Vagina (tissue), 2 donors: ENCODE results near the gene RPUSD1. TPM values are rescaled to one million over a fixed set of nuclear protein-coding genes. Genes with fewer than 3 reads are reported as not detected.

Source experiments
- DNase-seq, 2 donors: peaks; one replicate each; pipeline ENCODE4 v3.0.0-alpha.2; 2017; ENCODE audit errors: extremely low spot score in 2 of 2
- H3K27ac ChIP-seq: fragments of 200-600 bp; sonication (generic); one replicate; pipeline ENCODE4 v1.5.1; 2019
- H3K27me3 ChIP-seq: fragments of 200-600 bp; sonication (generic); one replicate; pipeline ENCODE4 v1.5.1; 2019
- H3K36me3 ChIP-seq, 2 donors: fragments of 200-600 bp; sonication (generic); one replicate each; pipeline ENCODE4 v1.5.1; 2017 to 2019
- H3K4me1 ChIP-seq: fragments of 200-600 bp; sonication (generic); one replicate; pipeline ENCODE4 v1.5.1; 2019
- H3K4me3 ChIP-seq, 2 donors: fragments of 200-600 bp; sonication (generic); 1 replicate in 1 of 2; 2 replicates in 1 of 2; pipeline ENCODE4 v1.5.1; 2016 to 2019
- H3K9me3 ChIP-seq: fragments of 200-600 bp; sonication (generic); one replicate; pipeline ENCODE4 v1.5.1; 2019
- CTCF ChIP-seq, 3 experiments: fragments of 450-650 bp in 2 of 3; fragments of 200-600 bp in 1 of 3; sonication (generic) in 1 of 3; IDR thresholded peaks; one replicate each; pipeline ENCODE4 v1.5.1; 2017 to 2019; ENCODE audit warnings: antibody characterized with exemption in 3 of 3, mild to moderate bottlenecking in 2 of 3, moderate library complexity in 2 of 3
- POLR2A ChIP-seq, 2 donors: fragments of 450-650 bp; IDR thresholded peaks; one replicate each; pipeline ENCODE4 v1.6.1; 2017; ENCODE audit warnings: antibody characterized with exemption in 2 of 2, mild to moderate bottlenecking in 2 of 2, moderate library complexity in 2 of 2
- POLR2AphosphoS5 ChIP-seq, 2 donors: sonication (generic); formaldehyde crosslinking; IDR thresholded peaks; one replicate each; pipeline ENCODE4 v1.9.0; 2017; ENCODE audit warnings: antibody characterized with exemption in 2 of 2, mild to moderate bottlenecking in 2 of 2, low read depth in 1 of 2; ENCODE audit not compliant: insufficient read depth in 1 of 2
- intact Hi-C: fragments of 100-400 bp; cut with DNase I; formaldehyde crosslinking; loops from one replicate; pipeline ENCODE4 v1.15.1; 2023
- total RNA-seq: library from RNA; depleted of rRNA; stranded (reverse); fragments of >200 nt; gene quantifications from one replicate; pipeline ENCODE4 v1.2.3, GENCODE V29; 2016

The RPUSD1 gene
- total RNA-seq, 1 donor from 2014 or later, result 17.2 TPM

GRCh38 chr16:818592-818991 is 30.4 kb upstream of the RPUSD1 start:
- peaks cover 8% of the 10 kb centered on the region for H3K27me3 ChIP-seq
- peaks cover 5% of the 10 kb centered on the region for H3K4me1 ChIP-seq
- no peak overlapping the region for H3K4me3 ChIP-seq
- H3K27ac ChIP-seq, result no peak overlapping the region
- no peak for TF ChIP-seq POLR2AphosphoS5 (IDR thresholded peaks at IDR 0.05; ENCODE audit: insufficient read depth in 1 of 2, low read depth in 1 of 2)
- TF ChIP-seq POLR2A (IDR thresholded peaks at IDR 0.05), result no peak
- no peak for TF ChIP-seq CTCF (IDR thresholded peaks at IDR 0.05)
- no peak for DNase-seq
- H3K36me3 ChIP-seq, result no peaks in the 10 kb centered on the region
- intact Hi-C loops, result no loop called here
- no peaks in the 10 kb centered on the region for H3K9me3 ChIP-seq

DNA sequence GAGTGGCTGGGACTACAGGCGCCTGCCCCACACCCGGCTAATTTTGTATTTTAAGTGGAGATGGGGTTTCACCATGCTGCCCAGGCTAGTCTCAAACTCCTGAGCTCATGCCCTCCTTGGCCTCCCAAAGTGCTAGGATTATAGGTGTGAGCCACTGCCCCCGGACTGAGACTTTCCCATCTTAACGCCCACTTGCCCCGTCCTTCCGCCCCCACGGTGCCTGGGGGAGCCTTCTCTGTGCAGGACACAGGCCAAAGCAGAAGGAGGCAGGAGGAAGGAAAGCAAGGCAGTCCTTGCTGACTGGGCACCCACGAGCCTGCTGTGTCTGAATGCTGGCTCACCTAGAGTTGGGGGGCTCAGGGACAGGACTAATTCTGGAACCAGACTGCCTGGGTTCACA is 30.0 kb upstream of the RPUSD1 start:
- H3K27me3 ChIP-seq, result peaks cover 8% of the 10 kb centered on the region
- H3K36me3 ChIP-seq, result no peaks in the 10 kb centered on the region
- H3K27ac ChIP-seq, result no peak overlapping the region
- H3K9me3 ChIP-seq, result no peaks in the 10 kb centered on the region
- peaks cover 5% of the 10 kb centered on the region for H3K4me1 ChIP-seq
- intact Hi-C loops, result no loop called here
- no peak overlapping the region for H3K4me3 ChIP-seq
- TF ChIP-seq POLR2AphosphoS5 (IDR thresholded peaks at IDR 0.05; ENCODE audit: insufficient read depth in 1 of 2, low read depth in 1 of 2), result no peak
- no peak for TF ChIP-seq POLR2A (IDR thresholded peaks at IDR 0.05)
- no peak for TF ChIP-seq CTCF (IDR thresholded peaks at IDR 0.05)
- DNase-seq, result no peak

- no peaks in the 10 kb centered on the region for H3K36me3 ChIP-seq
- TF ChIP-seq CTCF (IDR thresholded peaks at IDR 0.05) (no peak), POLR2A (IDR thresholded peaks at IDR 0.05) (no peak), POLR2AphosphoS5 (IDR thresholded peaks at IDR 0.05; ENCODE audit: insufficient read depth in 1 of 2, low read depth in 1 of 2) (no peak)
- no peak for DNase-seq
- peaks cover 8% of the 10 kb centered on the region for H3K27me3 ChIP-seq
- H3K27ac ChIP-seq, result no peak overlapping the region
- no peaks in the 10 kb centered on the region for H3K9me3 ChIP-seq
- H3K4me3 ChIP-seq, result no peak overlapping the region
- intact Hi-C loops, result no loop called here
- peaks cover 5% of the 10 kb centered on the region for H3K4me1 ChIP-seq
Measured at GRCh38 chr16:817001-817906, 29.1 kb upstream of the RPUSD1 start.

DNA sequence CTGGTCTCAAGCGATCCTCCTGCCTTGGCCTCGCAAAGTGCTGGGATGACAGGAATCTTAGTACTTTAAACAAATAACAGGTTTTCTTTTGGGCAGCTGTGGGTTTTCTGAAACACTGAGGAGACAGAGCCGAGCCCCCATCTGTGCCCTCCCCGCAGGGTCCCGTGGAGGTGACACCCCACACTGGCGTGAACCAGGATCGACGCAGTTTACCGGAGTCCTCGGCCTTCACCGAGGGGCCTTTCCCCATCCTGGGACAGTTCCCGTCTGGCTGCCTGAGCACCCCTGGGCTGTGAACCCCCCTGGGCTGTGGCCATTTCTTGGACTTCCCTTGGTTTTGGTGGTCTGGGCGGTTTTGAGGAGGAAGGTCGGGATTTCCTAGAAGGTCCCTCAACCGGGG is 27.7 kb upstream of the RPUSD1 start:
- H3K36me3 ChIP-seq, result no peaks in the 10 kb centered on the region
- H3K4me3 ChIP-seq, result no peak overlapping the region
- peaks cover 8% of the 10 kb centered on the region for H3K27me3 ChIP-seq
- no peak for TF ChIP-seq POLR2AphosphoS5 (IDR thresholded peaks at IDR 0.05; ENCODE audit: insufficient read depth in 1 of 2, low read depth in 1 of 2)
- no peak for TF ChIP-seq CTCF (IDR thresholded peaks at IDR 0.05)
- no peak for TF ChIP-seq POLR2A (IDR thresholded peaks at IDR 0.05)
- no peak for DNase-seq
- H3K27ac ChIP-seq, result no peak overlapping the region
- intact Hi-C loops, result no loop called here
- H3K4me1 ChIP-seq, result peaks cover 5% of the 10 kb centered on the region
- H3K9me3 ChIP-seq, result no peaks in the 10 kb centered on the region

DNA sequence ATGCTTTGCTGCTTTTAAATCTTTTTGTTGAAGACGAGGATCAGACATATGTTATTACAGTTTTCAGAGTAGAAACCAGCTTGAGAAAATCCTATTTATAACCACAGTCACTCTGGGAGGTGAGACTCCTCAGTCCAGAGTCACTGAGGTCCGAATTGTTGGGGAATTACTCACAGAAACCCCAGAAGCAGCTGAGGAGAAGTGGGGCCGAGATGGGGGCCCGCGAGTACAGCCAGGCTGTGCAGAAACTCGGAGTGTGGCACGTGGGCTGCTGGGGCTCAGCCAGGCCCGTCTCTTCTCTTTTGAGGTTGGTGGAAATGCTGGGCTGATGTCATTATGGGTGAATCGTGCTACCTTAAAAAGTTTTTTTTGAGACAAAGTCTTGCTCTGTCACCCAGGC is 26.8 kb upstream of the RPUSD1 start:
- Histone ChIP-seq H3K27me3 (peaks cover 8% of the 10 kb centered on the region), H3K9me3 (no peaks in the 10 kb centered on the region), H3K4me1 (peaks cover 5% of the 10 kb centered on the region), H3K27ac (no peak overlapping the region), H3K4me3 (no peak overlapping the region), H3K36me3 (no peaks in the 10 kb centered on the region)
- intact Hi-C loops, result no loop called here
- no peak for TF ChIP-seq POLR2A (IDR thresholded peaks at IDR 0.05)
- TF ChIP-seq CTCF (IDR thresholded peaks at IDR 0.05), result no peak
- no peak for TF ChIP-seq POLR2AphosphoS5 (IDR thresholded peaks at IDR 0.05; ENCODE audit: insufficient read depth in 1 of 2, low read depth in 1 of 2)
- DNase-seq, result no peak
